ENCODE measurements around the gene PRR35.

PRR35 gene

GRCh38 chr16:560204-560700, at the start of gene PRR35:
Gene PRR35 (plus strand): TSS chr16:560394. CDS start chr16:563295, 2,901 bp downstream.
- Mint-ChIP-seq H3K4me1 (no peaks in the 10 kb centered on the region), H3K4me3 (no peak within 1 kb of the TSS), H3K27ac (no peak within 1 kb of the TSS), H3K9me3 (no peaks in the 10 kb centered on the region), H3K36me3 (no peaks in the 10 kb centered on the region)
- ATAC-seq (no peak), DNase-seq (ENCODE audit: low spot score in 2 of 2) (no peak)

DNA sequence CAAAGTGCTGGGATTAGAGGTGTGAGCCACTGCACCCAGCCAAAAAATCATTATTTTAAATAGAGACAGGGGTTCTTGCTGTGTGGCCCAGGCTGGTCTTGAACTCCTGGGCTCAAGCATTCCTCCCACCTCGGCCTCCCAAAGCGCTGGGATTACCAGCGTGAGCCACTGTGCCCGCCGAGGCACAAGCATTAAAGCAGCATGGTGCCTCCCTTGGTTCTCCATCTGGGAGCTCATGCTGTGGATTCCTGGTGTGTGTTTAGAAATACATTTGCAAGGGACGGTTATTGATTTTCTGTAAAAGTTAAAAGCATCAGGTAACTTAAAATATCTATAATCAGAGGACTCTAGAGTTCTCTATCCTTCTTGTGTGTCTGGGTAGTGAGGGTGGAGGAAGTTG, 47.4 kb upstream of the PRR35 start:
- no peaks in the 10 kb centered on the region for H3K9me3 Mint-ChIP-seq
- H3K4me3 Mint-ChIP-seq: no peak overlapping the region
- no peak for ATAC-seq
- no peak overlapping the region for H3K27ac Mint-ChIP-seq
- peaks cover 24% of the 10 kb centered on the region for H3K36me3 Mint-ChIP-seq
- DNase-seq (ENCODE audit: low spot score in 2 of 2): no peak
- H3K4me1 Mint-ChIP-seq: no peaks in the 10 kb centered on the region

- no peak for ATAC-seq
- DNase-seq (ENCODE audit: low spot score in 2 of 2): no peak
- Mint-ChIP-seq H3K36me3 (peaks cover 24% of the 10 kb centered on the region), H3K4me3 (no peak overlapping the region), H3K4me1 (no peaks in the 10 kb centered on the region), H3K9me3 (no peaks in the 10 kb centered on the region), H3K27ac (peak overlapping the region; percentile 15)
Measured at GRCh38 chr16:513950-514349, 46.2 kb upstream of the PRR35 start.

DNA sequence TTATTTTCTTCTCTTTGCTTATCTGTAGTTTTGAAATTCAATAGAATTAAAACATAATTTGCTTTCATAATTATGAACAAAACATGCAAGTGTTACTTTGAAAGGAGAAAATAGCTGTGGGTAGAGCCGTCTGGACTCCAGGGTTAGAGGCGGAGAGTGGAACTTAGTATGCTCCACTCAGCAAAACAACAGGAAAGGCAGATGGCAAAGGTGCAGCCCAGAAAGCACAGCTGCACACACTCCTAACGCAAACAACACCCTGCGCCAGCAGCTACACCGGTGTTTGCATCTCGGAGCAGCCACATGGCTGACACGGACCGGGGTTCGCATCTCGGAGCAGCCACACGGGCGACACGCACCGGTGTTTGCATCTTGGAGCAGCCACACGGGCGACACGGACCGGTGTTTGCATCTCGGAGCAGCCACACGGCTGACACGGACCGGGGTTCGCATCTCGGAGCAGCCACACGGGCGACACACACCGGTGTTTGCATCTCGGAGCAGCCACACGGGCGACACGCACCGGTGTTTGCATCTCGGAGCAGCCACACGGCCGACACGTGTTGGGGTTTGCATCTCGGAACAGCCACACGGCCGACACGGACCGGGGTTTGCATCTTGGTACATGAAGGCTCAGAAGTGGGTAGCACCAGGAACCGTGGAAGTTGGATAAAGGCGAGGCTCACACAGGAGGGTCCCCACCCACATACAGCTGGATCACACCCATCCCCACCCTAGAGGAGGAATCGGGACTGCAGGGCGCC, 44.8 kb upstream of the PRR35 start:
- H3K27ac Mint-ChIP-seq: no peak overlapping the region

GRCh38 chr16:515939-516226, 44.3 kb upstream of the PRR35 start:
- peaks cover 24% of the 10 kb centered on the region for H3K36me3 Mint-ChIP-seq
- H3K9me3 Mint-ChIP-seq: no peaks in the 10 kb centered on the region
- ATAC-seq (no peak), DNase-seq (ENCODE audit: low spot score in 2 of 2) (no peak)
- no peak overlapping the region for H3K27ac Mint-ChIP-seq
- H3K4me3 Mint-ChIP-seq: no peak overlapping the region
- H3K4me1 Mint-ChIP-seq: no peaks in the 10 kb centered on the region

More for the DNA sequence above, 44.8 kb upstream of the PRR35 start:
- DNase-seq (ENCODE audit: low spot score in 2 of 2) (no peak), ATAC-seq (no peak)
- Mint-ChIP-seq H3K4me3 (no peak overlapping the region), H3K4me1 (no peaks in the 10 kb centered on the region), H3K36me3 (peaks cover 24% of the 10 kb centered on the region), H3K9me3 (no peaks in the 10 kb centered on the region)

DNA sequence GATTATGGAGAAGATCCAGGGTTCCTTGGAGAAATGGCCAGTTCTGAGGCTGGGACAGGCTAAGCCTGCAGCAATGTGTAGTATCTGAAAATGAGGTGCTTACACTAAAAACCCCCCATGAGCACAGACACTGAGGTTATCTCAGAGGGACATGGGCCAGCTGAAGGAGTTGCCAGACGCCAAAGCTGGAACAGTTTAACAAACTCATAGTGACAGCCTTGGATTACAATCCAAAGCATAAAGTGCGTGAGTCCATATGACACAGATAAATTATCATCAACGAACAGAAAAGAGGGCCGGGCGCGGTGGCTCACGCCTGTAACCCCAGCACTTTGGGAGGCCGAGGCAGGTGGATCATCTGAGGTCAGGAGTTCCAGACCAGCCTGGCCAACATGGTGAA, 43.9 kb upstream of the PRR35 start:
- no peak overlapping the region for H3K27ac Mint-ChIP-seq
- ATAC-seq: no peak
- no peaks in the 10 kb centered on the region for H3K9me3 Mint-ChIP-seq
- H3K36me3 Mint-ChIP-seq: peaks cover 24% of the 10 kb centered on the region
- H3K4me1 Mint-ChIP-seq: no peaks in the 10 kb centered on the region
- no peak overlapping the region for H3K4me3 Mint-ChIP-seq
- no peak for DNase-seq (ENCODE audit: low spot score in 2 of 2)

- no peak overlapping the region for H3K27ac Mint-ChIP-seq
- DNase-seq (ENCODE audit: low spot score in 2 of 2): no peak
- no peak for ATAC-seq
- H3K9me3 Mint-ChIP-seq: no peaks in the 10 kb centered on the region
- H3K4me3 Mint-ChIP-seq: no peak overlapping the region
- H3K36me3 Mint-ChIP-seq: peaks cover 29% of the 10 kb centered on the region
- H3K4me1 Mint-ChIP-seq: peaks cover 12% of the 10 kb centered on the region
Measured at GRCh38 chr16:518858-519257, 41.3 kb upstream of the PRR35 start.

DNA sequence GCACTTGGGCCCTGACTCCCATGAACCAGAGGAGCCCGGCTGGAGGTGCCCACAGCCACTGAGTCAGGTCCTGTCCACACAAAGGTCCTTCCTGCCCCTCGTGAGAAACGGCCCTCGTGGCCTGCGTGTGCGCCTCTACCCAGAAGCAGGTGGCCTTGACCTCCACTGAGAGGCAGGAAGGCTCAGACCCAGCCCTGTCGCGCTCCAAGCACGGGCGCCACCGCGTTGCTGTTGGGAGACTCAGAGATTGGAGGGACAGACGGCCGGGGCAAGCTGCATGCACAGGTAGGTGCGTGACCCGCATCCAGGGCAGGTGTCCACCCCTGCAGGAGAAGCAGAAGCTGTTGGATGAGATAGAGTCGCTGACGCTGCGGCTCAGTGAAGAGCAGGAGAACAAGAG, 40.8 kb upstream of the PRR35 start:
- Mint-ChIP-seq H3K36me3 (peaks cover 35% of the 10 kb centered on the region), H3K4me1 (peaks cover 17% of the 10 kb centered on the region), H3K4me3 (no peak overlapping the region), H3K27ac (no peak overlapping the region), H3K9me3 (no peaks in the 10 kb centered on the region)
- DNase-seq (ENCODE audit: low spot score in 2 of 2) (no peak), ATAC-seq (no peak)

DNA sequence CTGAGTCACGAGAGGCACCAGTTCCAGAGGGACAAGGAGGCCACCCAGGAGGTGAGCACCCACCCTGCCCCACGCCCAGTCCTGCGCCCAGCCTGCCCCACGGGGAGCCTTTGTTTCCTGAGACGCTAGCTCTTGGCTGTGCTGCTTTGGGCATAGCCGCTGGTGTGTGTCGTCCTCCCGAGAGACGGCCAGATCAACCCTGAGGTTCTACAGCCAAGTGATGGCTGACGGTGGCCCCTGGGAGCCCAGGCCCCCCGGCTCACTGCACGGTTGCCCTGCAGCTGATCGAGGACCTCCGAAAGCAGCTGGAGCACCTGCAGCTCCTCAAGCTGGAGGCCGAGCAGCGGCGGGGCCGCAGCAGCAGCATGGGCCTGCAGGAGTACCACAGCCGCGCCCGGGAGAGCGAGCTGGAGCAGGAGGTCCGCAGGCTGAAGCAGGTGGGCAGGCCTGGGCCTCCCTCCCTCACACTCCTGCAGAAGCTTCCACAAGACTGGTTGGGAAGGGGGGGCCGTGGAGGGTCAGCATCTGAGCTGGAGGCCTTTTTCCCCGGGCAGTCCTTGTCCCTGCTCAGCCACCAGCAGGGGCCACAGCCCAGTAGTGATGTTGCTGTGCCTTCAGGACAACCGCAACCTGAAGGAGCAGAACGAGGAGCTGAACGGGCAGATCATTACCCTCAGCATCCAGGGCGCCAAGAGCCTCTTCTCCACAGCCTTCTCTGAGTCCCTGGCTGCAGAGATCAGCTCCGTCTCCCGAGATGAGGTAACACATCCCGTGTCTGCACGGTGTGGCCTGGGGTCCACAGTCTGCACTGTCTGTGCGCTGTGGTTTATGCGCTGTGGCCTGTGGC, 40.1 kb upstream of the PRR35 start:
- H3K27ac Mint-ChIP-seq: no peak overlapping the region
- H3K4me3 Mint-ChIP-seq: no peak overlapping the region
- peaks cover 32% of the 10 kb centered on the region for H3K36me3 Mint-ChIP-seq
- no peak for ATAC-seq
- H3K4me1 Mint-ChIP-seq: peaks cover 21% of the 10 kb centered on the region
- H3K9me3 Mint-ChIP-seq: no peaks in the 10 kb centered on the region
- DNase-seq (ENCODE audit: low spot score in 2 of 2): no peak

DNA sequence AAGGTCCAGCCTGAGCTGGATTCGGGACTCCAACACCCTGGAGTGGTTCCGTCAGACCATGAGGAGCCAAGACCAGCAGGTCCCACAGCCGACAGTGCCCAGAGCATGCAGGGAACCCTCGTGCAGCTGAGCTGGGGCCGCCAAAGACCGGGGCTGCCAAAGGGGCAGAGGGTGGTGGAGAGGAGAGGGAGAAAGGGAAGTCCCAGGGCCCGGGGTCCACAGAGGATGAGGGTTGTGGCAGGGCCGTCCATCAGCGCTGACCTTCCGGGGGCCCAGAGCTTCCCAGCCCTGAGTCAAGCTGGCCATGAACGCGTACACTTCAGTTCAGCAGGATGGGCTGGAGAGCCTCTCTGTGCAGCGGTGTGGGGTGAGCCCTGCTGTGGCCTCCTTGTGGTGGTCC, 39.3 kb upstream of the PRR35 start:
- ATAC-seq (no peak), DNase-seq (ENCODE audit: low spot score in 2 of 2) (no peak)
- Mint-ChIP-seq H3K4me3 (no peak overlapping the region), H3K27ac (no peak overlapping the region), H3K36me3 (peaks cover 39% of the 10 kb centered on the region), H3K4me1 (peaks cover 29% of the 10 kb centered on the region), H3K9me3 (no peaks in the 10 kb centered on the region)

- ATAC-seq (no peak), DNase-seq (ENCODE audit: low spot score in 2 of 2) (no peak)
- Mint-ChIP-seq H3K4me3 (no peak overlapping the region), H3K4me1 (peaks cover 36% of the 10 kb centered on the region), H3K27ac (peak overlapping the region; percentile 26), H3K36me3 (peaks cover 39% of the 10 kb centered on the region), H3K9me3 (no peaks in the 10 kb centered on the region)
Measured at GRCh38 chr16:521381-522210, 38.6 kb upstream of the PRR35 start.

DNA sequence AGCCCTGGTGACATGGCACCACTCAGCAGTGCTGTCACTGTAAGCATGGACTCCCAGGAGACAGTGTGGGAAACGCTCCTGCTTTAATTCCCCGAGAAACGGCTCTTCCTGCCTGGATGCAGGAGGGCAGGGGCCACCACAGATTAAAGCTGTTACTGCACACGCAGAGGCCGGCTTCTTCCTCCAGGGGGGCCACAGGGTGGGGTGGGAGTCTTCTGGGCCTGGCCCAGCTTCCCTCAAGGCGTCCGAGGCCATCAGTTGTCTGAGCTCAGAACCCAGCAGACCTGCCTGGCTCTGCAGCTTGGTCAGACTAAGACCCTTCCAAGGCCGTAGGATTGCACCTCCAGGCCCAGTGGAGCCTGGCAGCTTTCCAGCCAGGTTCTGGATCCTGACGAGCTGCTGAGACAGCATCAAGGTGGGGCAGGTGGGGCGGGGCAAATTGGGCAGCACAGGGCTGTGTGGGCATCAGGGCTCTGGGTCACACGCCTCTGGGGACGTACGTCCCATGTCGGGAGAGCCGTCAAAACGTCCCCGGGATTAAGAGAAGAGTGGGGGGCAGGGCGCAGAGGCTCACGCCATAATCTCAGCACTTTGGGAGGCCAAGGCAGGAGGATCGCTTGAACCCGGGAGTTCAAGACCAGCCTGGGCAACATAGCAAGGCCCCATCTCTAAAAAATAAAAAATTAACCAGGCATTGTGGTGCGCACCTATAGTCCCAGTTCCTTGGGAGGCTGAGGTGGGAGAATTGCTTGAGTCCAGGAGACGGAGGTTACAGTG, 37.7 kb upstream of the PRR35 start:
- H3K9me3 Mint-ChIP-seq: no peaks in the 10 kb centered on the region
- H3K4me3 Mint-ChIP-seq: no peak overlapping the region
- H3K27ac Mint-ChIP-seq: peak overlapping the region; percentile 70
- H3K4me1 Mint-ChIP-seq: peaks cover 39% of the 10 kb centered on the region
- no peak for ATAC-seq
- peaks cover 36% of the 10 kb centered on the region for H3K36me3 Mint-ChIP-seq
- DNase-seq (ENCODE audit: low spot score in 2 of 2): no peak

DNA sequence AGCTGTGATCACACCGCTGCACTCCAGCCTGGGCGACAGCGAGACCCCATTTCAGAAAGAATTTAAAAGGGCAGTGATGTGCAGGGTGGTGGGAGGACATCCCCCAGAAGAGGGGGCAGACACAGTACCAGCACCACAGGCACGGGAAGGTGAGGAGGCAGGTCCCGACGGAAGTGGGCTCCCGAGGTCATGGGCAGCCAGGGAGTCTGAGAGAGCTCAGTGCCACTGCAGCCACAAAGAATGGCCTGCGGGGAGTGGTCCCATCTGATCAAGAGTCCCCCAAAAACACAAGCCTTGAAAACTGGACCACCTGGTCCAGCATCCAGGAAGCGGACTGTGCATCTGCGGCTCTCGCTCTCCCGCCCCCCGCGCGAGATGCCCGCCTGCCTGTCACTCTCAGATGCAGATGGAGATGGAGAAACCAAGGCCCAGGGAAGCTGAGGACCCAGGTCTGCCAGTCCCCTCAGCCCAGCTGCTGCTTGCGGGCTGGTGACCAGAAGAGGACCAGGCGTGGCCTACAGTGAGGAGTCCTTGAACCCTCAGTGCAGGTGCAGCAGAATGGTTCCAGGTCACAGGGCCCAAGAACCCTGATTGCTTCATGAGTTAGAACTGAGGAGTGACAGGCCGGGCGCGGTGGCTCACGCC, 37.0 kb upstream of the PRR35 start:
- H3K4me1 Mint-ChIP-seq: peaks cover 39% of the 10 kb centered on the region

DNA sequence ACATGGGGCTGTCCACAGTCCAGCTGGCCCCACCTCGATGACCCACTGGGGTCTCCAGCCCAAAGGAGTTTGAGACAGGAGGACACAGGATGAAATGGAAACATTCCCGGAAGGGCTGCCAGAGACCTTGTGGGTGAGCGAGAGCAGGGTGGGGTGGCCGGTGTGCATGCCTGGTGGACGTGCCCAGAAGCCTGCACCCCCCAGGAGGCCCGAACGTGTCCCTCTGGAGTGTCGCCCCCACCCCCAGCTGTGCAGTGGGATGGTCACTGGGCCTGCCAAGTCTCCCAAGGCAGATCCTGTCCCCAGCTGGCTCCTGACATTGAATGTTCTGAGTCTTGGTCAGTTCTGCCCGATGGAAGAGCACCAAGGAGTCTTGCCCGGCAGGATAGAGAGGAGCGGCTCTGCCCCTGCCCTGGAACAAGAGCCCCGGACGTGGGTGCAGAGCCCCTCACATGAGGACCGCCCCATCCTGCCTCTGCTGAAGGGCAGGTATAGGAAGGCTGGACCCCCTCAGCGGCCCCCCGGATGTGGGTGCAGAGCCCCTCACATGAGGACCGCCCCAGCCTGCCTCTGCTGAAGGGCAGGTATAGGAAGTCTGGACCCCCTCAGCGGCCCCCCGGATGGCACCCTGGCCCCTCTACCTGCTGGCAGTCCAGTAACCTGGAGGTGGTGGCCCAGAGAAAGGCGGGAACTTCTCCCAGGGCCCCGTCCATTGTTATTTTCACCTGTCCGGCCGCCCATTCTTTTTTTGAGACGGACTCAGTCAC, 35.7 kb upstream of the PRR35 start:
- ATAC-seq: no peak
- Mint-ChIP-seq H3K27ac (peak overlapping the region; percentile 98), H3K36me3 (peaks cover 42% of the 10 kb centered on the region), H3K4me1 (peaks cover 47% of the 10 kb centered on the region), H3K9me3 (no peaks in the 10 kb centered on the region), H3K4me3 (peak overlapping the region; percentile 76)
- no peak for DNase-seq (ENCODE audit: low spot score in 2 of 2)

More for the DNA sequence above, 37.0 kb upstream of the PRR35 start:
- Mint-ChIP-seq H3K27ac (peak overlapping the region; percentile 98), H3K9me3 (no peaks in the 10 kb centered on the region), H3K4me3 (peak overlapping the region; percentile 76), H3K36me3 (peaks cover 36% of the 10 kb centered on the region)
- DNase-seq (ENCODE audit: low spot score in 2 of 2) (no peak), ATAC-seq (no peak)

Data from stimulated activated effector memory CD8-positive, alpha-beta T cell treated with anti-CD3 and anti-CD28 coated beads, Interleukin-12 subunit alpha, Interleukin-12 subunit beta, amount 100 ng/mL, for 72 hours (primary cell).